HG03280 (cell line): Measurements from ENCODE around the gene MEN1.

Source experiments
- ATAC-seq: cut with Tn5 transposase; IDR thresholded peaks from one replicate; pipeline ENCODE4 v1.9.1; 2021; ENCODE audit warnings: mild to moderate bottlenecking, moderate library complexity; ENCODE audit not compliant: unreplicated experiment

MEN1 gene

DNA sequence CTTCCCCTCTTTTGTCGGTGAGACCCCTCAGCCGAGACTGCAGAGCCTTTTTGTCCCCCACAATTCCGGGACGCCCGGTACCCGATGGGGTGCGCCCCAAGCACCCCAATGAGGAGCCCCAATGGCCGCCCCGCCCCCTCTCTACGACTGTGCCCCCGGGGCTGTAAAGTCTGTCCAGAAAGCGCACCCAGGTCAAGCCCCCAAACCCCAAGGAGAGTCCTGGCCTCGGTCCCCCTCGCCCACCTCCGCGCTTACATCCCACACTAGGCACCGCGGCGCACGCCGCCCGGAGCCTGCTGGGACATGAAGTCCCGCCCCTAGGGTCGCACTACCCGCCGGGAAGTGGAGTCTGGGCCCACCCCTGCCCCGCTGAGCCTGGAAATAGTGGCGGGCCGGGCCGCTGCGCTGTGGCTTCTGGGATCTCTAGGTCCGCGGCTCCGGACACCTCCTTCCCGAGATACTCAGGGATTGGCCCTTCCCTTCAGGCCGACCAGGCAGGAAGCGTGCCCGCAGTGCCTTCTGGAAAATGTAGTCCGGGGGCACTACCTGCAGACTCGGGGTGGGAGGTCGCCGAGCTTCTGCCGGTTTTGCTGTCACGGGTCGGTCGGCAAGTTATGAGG is at the start of gene MEN1:
Gene MEN1, minus strand, starts transcription at position 281 of the 620 bp plus-strand sequence. CDS start 442 bp downstream, outside the sequence.
- peak; percentile 57 for ATAC-seq

DNA sequence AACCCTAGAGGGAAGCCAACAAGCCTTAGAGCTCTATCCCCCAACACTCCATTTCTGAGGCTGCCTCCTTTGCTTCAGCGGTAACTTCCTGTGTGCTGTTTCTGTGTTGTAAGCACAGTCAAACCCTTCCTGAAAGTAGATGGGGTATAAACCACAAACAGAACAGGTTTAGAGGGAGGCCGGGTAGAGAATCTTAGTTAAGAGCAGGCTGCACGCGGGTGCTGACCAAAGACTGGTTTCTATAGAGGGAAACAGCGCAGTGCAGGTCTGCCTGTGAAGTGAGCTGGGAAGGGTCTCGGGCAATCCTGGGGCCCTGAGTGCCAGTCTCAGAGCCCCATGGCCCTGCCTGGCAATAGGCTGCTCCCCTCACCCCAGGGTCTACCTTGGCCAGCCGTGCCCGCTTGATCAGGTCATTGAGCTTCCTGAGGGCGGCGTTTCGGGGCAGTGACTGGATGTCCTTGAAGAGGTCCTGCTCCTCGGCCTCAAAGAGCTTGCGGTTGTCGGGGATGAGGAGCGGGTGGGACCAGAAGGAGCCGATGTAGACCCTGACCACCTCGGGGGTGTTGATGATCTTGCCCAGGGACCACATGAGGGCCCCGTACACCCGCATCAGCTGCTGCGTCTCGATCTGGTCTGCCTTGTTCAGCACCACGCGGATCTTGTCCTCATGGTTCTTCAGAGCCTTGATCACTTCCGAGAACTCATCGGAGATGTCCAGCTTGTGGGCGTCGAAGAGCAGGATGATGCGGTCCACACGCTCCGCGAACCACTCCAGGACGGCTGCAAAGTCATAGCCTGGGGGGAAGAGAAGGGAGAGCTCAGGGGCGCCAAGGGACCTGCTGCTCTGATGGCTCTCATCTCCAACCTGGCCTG is 49.4 kb upstream of the MEN1 start:
- peak; percentile 70 for ATAC-seq

DNA sequence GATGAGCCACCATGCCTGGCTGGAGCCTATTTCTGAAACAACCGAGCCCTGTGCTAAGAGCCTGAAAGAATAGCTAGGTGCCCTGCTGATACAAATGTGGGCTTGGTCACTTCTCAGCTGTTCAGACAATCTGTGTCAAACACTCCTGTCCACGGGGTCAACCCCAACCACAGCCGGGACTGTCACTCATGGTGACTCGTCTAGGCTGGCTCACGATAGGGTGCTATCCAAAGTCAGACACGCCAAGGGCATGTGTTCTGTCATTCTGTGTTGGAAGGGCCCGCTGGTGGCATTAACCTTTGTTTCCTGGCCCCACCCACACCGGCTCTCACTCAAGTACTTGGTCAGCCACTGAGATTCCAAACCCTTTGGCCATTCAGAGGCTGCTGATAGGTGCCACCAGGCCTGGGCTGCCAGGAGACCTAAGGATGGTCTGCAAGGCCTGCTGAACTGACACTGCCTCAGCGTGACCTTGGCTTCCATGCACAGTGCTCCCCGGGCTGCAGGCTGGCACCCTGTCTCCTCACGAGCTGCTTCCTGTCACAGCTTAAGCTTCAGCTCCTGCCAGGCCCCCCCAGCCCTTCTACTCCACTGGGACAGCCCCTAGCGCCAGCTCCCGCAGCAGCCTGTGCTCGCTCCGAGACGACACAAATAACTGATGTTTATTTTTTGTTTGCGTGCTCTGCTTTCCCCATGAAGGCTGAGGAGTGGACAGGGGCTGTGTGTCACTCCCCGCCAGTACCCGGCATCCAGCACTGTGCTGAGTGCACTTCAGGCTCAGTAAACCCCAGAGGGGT is 48.3 kb upstream of the MEN1 start:
- no peak for ATAC-seq

DNA sequence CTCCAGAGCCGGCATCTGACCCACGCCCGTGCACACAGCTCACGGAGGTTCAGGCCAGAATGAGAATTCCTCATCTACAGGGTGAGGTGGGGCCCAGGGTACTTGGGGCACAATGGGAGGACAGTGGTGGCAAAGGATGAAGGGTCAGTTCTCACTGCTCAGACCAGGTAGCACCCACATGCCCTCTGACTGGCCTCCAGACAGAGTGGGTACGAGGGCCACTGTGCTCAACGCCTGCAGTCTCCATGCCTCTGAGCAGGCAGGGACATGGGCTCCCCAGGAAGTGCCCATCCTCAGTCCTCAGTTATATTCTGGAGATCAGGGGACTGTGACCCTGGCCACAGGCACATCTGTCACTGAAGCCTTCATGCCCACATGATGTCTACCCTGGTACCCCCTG is 47.1 kb upstream of the MEN1 start:
- ATAC-seq, result no peak

DNA sequence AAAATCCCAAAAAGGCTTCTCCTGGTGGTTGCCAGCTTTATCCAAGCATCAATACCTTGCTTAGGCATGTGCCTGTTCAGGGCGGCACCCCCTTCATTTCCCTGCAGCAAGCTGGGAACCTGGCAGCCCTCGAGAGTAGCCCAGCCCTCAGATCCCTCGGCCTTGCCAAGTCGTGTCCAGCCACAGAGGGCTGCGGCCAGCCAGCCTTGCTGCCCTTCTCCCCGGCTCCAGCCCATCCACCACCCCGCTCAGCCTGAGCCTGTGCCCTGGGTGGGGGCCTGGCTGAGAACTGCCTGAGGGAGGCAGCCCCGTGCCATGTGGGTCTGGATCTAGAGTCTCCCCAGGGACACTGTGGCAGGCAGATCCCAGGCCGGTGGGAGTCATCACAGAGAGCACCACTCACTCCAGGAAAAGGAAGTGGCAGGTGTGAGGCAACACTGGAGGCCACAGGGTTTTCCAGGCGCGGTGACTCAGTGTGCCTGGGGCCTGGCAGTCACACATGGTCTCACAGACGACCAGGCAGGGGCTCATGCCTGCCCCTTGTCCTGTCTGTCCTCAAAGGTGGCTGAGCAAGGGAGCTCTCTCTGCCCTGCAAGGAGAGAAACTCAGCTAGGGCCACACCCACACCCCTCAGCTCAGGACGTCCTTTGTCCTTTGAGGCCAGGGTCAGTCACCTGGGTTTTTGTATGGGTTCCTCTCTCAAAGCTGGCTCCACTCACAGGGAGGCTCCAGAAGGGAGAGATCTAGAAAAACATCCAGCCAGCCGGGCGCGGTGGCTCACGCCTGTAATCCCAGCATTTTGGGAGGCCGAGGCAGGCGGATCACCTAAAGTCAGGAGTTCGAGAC is 46.3 kb upstream of the MEN1 start:
- no peak for ATAC-seq

DNA sequence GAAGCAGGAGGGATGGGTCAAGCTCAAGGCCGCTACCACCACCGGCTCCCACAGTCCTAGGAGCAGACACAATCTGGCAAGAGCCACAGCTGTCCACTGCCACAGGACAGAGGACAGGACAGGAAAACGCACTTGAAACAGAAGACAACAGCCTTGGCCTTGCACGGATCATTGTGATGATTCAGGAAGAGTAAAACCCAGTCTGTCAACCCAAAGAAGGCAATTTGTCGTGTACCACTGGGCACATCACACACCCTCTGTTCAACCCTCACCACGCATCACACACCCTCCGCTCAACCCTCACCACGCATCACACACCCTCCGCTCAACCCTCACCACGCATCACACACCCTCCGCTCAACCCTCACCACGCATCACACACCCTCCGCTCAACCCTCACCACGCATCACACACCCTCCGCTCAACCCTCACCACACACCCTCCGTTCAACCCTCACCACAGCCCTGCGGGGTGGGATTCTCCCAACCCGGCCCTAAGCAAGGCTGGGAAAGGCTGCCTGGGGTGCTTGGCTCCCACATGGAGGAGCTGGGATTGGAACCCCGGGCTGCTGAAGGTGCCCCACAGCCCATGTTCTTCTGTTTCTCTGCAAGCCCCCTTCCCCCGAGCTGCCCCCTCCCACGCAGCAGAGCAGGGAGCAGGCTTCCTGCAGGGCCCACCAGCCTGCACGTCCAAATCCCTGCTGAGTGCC is 45.4 kb upstream of the MEN1 start:
- no peak for ATAC-seq

DNA sequence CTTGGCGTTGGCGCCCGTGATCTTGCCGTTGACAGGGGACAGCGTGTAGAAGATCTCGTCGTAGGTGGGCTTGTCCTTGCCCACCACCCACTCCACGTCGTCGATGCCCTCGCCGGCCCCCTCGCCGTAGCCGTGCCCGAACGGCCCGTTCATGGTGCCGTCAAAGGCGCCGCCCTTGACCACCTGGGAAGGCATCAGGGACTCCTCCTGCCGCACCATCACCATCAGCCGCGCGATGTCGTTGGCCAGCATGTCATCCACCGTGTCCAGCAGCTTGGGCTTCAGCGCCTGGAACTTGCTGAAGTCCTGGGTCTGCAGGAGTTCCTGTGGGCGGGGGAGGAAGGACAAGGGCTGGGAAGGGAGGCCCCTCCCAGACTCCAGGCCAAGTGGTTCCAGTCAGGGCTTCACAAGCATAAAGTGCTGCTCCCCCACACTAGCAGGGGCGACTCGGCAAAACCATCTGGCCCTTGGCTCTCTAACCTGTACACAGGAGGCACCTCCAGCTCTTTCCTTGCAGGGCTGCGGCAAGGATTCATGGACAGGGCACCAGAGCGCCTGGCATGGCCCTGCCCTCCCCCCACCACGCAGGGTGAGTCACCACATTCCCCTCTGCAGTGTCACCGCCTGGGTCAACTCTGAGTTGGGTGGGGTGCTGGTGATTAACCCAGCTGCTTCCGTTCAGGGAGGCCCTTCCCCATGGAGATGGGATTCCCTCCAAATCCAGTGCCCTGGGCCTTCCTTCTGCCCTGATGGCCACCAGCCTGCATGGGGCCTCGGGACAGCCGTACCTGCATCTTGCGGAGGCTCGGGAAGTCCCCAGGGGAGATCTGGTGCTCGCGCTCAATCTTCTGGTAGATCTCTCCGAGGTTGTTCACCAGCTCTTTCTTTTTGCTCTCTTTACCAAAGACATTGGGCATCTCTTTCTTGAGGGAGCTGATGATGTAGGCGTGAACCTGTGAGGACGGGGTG is 44.5 kb upstream of the MEN1 start:
- ATAC-seq, result no peak

DNA sequence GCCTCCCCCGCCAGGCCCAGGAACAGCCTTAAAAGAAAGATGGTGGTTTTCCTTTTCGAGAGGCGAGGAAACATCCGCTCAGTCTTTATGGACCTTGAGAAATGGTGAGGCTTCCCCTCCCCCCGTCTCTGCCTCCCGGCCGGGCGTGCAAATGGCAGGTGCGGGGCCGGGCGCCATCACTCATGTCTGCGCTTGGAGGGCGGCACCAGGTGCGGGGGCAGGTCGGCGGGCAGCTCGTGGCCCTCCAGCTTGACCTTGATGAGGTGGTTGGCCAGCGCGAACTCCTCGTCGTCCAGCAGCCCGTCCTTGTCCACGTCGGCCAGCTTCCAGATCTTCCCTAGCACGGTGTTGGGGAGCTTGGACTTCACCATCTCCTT is 43.8 kb upstream of the MEN1 start:
- no peak for ATAC-seq

DNA sequence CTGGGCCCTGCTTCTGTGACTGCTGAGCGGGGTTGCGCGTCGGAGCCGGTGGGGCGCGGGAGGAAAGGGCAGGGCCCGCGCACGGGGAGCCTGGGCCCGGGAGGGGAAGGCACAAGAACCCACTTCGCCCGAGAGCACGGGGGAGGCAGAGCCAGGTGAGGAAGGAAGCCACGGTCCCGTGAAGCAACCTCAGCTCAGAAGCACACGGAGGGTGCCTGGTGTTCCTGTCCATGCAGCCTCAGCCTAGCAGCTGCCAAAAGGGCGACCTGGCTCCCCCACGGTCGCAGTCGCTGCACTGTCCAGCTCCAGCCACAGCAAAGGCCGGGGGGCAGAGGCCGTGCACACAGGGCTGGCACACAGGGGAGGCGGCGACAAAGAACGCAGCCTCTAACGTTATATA is 43.4 kb upstream of the MEN1 start:
- no peak for ATAC-seq

DNA sequence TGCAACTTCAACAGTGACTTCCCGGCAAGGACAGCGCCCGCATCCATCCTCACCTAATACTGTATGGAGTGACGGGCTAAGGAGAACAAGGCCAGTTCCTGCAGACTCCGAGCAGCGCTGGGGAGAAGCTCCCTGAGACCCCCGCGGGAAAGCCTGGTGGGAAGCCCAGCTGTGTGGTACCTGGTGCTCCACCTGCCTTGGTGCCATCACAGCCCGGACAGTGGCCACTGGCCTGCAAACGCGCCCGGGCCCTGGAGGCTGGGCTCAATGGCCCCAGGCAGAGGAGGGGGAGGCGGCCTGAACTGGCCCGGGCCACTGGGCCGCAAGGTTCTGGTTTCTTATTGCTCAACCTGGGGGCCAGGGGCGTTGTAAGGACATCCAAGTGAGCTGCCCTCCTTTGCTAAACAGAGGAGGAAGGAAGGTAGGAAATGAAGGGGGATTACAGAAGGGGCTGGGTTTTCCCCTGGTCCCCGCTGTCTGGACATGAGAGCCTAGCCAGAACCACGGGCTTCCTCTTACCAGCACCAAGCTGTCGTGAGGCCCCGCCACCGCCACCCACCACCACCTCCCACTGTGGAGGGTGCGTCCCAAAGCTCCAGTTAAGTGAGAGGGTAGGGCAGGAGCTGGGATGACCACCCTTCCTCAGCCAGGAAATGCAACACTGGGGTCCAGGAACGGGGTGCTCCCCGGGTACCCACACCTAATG is 42.6 kb upstream of the MEN1 start:
- ATAC-seq, result no peak

DNA sequence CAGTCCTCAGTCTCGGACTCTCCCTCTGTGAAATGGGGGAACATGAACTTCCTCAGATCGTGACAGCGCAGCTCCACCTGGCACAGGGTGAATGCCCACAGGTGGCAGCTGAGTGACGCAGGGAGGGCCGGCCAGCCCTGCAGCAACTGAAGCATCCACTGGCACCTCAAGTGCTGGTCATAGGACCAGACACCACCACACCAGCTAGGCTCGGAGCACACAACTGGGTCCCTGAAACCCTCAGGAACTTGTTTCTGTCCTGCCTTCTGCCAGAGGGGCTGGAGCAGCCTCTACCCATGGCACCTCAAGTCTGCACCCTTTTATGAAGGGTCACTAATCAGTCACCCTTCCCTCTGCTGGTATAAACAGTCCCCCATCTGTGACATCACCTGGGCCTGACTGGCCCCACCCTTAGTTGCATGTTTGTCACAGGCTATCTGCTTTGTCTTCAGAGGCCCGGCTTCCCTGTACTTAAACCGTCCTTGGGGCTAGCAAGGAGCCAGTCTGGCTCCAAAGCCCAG is 41.5 kb upstream of the MEN1 start:
- no peak for ATAC-seq

DNA sequence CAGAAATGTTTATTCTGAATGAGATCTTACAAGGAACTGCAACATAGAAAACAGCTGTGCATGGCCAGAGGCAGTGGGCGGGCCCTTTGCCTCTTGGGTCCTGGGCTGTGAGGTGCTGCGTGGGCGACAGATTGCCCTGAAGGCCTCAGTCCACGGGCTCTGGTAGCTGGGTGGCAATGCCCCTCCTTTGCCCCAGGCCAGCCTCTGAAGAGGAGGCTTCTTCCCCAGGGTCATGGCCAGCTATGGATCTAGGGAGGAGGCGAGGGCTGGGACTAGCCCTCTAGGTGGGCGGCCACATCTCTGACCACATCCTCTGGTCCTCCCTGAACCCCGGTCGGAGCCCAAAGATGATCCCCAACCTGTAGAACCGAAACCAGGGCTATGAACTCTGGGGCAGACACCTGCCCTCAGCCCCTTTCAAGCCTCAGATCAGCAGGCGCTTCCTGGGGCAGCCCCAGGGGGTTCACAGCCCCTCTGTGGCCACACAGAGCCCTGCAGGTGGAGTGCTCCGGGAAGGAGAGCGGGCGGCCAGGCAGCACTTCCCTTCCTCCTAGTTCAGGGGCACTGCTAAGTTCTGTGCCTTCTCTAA is 40.7 kb upstream of the MEN1 start:
- peak; percentile 63 for ATAC-seq

DNA sequence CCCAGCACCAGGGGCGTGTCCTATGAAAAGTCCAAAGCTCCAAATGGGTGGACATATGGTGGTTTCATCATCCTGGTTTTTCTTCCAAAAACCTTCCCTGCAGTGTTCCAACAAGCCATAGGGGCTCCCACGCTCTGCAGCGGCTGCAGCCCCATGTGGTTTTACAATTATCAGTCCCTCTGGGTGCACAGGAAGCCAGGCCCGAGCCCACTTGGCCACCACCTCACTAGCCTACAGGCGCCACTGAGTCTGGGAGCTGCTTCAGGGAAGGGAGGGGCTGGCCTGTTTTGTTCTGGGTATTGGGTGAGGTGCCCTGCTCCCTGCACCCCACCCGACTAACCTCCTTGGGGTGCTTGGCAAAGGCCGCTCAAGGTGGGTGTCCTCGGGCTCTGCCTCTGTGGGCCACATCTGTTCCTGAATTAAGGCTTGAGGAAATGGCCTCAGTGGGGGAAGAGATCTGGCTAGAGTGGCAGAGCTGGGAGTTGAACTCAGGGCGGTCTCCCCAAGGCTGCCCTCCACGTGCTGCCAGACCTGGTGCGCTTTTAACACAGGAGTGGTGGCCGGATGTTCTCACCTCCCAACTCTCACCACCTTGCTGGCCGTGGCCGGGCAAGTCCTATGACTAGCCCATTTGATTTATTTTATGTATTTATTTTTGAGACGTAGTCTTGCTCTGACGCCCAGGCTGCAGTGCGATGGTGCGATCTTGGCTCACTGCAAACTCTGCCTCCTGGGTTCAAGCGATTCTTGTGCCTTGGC is 39.4 kb upstream of the MEN1 start:
- no peak for ATAC-seq

DNA sequence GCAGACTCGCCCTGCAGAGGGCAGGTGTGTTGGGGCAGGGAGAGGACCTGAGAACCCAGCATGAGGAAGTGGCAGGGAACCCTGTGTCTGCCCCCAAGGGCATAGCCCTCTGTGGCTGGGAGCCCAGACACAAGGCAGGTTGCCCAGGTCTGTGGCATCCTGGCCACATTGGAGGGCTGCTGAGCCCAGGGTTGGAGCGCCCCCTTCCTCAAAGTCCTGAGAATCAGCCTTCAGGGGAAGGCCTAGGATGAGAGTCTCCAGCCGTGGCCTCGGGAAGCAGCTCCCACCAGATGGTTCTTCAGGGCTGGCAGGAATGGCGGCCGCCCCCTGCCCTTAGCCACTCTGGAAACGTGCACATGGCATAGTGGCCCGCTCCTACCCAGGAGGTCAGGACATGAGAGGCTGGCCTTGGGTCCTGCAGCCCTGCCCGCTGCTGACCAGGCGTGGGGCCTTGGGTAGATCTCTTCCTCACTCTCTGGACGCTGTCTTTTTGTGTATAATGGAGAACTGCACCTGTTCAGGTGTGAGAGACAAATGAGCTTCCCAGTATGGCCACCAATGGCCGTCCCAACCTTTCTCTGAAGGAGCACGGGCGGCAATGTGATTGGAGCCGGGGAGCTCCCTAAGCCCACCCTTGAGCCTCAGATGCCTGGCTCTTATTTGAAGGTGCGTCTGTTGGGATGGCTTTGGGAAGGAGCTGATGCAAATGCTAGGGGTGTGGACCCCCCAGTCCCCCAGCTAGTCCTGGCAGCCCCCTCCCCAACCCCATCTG is 38.7 kb upstream of the MEN1 start:
- no peak for ATAC-seq

DNA sequence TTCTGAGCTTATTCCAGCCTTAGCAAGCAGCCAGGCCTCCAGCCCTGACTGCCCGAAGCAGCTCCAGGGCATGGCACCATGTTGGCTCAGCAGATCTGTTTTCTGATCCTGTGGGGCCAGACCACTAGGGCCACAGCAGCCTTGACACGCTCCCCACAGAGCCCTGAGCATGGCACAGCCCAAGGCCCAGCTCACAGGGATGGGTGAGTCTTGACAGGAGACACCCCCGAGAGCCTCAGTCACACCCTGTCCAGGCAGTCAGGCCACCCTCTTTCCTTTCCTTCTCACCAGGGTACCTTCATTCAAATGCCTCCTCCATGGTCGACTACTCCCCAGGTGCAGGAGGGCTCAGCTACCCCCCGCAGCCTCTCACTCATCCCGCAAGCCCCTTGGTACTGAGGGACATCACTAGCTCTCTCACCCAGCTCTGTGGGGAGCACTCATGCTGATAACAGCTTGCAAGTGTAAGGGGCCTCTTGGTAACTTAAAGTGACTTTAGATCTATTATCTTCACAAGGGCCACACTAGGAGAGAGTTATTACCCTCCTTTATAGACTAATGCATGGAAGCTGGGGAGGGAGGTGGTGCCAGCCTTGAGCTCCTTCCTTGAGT is 38.0 kb upstream of the MEN1 start:
- no peak for ATAC-seq
